Lower lobe of right lung (tissue), 2 donors: ENCODE data around the gene PABPN1L. TPM values are rescaled to one million over a fixed set of nuclear protein-coding genes. Genes with fewer than 3 reads are reported as not detected.

Source experiments
- ATAC-seq, 2 donors: fragments of 200-7000 bp; cut with Tn5 transposase; one replicate each; pipeline ENCODE4 v1.9.1; 2020 to 2022; ENCODE audit warnings: mild to moderate bottlenecking in 2 of 2, moderate library complexity in 2 of 2
- DNase-seq: peaks from one replicate; pipeline ENCODE4 v3.0.0-alpha.2; 2020
- H3K27ac ChIP-seq: fragments of 200-600 bp; one replicate; pipeline ENCODE4 v1.8.0; 2022
- H3K27me3 ChIP-seq: fragments of 200-600 bp; one replicate; pipeline ENCODE4 v1.8.0; 2022; ENCODE audit warnings: low read depth
- H3K36me3 ChIP-seq: fragments of 200-600 bp; one replicate; pipeline ENCODE4 v1.8.0; 2022; ENCODE audit warnings: mild to moderate bottlenecking
- H3K4me1 ChIP-seq: fragments of 200-600 bp; one replicate; pipeline ENCODE4 v1.8.0; 2022
- H3K4me3 ChIP-seq: fragments of 200-600 bp; one replicate; pipeline ENCODE4 v1.8.0; 2022; ENCODE audit warnings: mild to moderate bottlenecking
- H3K9me3 ChIP-seq: fragments of 200-600 bp; one replicate; pipeline ENCODE4 v1.8.0; 2022
- CTCF ChIP-seq: fragments of 200-600 bp; IDR thresholded peaks from one replicate; pipeline ENCODE4 v1.8.0; 2022; ENCODE audit warnings: antibody characterized with exemption, mild to moderate bottlenecking
- intact Hi-C: fragments of 100-400 bp; cut with DNase I; formaldehyde crosslinking; loops from one replicate; pipeline ENCODE4 v1.11.0; 2022
- total RNA-seq: library from RNA; stranded (reverse); fragmentation: NEBNext Ultra II Directional; extraction: Animal tissue kit (Norgen Biotek cat#: 25700); gene quantifications from one replicate; pipeline ENCODE4 v1.2.1, GENCODE V29; 2021
- donor health status: DM: no; HTN: yes; CAD: no; lungs with severe emphysema.

The PABPN1L gene
- total RNA-seq, 1 donor from 2014 or later = not detected

GRCh38 chr16:88837806-88838205 is 28.7 kb downstream of the PABPN1L start:
- Histone ChIP-seq H3K4me1 (no peaks in the 10 kb centered on the region), H3K27ac (no peak overlapping the region), H3K27me3 (no peaks in the 10 kb centered on the region), H3K36me3 (peaks cover 49% of the 10 kb centered on the region), H3K9me3 (no peaks in the 10 kb centered on the region), H3K4me3 (no peak overlapping the region)
- intact Hi-C loops = no loop called here
- no peak for TF ChIP-seq CTCF
- ATAC-seq (no peak), DNase-seq (no peak)

DNA sequence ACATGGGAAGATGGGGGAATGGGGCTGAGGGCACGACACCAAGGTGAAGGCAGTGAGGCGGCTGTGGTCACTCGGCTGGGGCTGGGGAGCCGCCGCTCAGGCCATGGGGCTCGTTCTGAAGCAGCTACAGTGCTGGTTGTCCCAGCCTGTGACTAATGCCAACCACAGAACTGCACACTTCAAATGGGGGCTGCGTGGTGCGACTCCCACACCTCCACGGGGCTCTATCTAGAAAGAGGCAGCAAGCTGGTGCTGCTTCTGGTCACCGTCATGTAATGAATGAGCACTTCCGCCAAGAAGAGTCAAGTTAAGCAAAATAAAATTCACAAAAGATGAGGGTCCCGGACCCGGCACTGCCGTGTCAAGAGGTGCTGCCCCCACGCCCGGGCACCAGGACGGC is 29.7 kb downstream of the PABPN1L start:
- ATAC-seq (no peak), DNase-seq (no peak)
- peaks cover 42% of the 10 kb centered on the region for H3K36me3 ChIP-seq
- intact Hi-C loops = no loop called here
- no peak for TF ChIP-seq CTCF
- H3K27ac ChIP-seq = no peak overlapping the region
- H3K27me3 ChIP-seq = no peaks in the 10 kb centered on the region
- no peak overlapping the region for H3K4me3 ChIP-seq
- H3K9me3 ChIP-seq = no peaks in the 10 kb centered on the region
- no peaks in the 10 kb centered on the region for H3K4me1 ChIP-seq

DNA sequence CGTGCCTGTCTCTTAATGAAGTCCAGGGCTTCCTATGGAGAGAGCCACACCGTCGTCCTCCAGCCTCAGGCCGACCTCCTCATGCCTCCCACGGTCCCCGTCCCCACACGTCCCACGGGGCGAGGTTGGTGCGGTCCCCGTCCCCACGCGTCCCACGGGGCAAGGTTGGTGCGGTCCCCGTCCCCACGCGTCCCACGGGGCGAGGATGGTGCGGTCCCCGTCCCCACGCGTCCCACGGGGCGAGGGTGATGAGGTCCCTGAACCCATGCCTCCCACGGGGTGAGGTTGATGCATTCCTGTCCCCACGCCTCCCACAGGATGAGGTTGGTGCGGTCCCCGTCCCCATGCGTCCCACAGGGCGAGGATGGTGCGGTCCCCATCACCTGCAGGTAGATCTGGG is 30.6 kb downstream of the PABPN1L start:
- intact Hi-C loops = no loop called here
- Histone ChIP-seq H3K4me3 (no peak overlapping the region), H3K27ac (no peak overlapping the region), H3K27me3 (no peaks in the 10 kb centered on the region), H3K4me1 (no peaks in the 10 kb centered on the region), H3K36me3 (peaks cover 38% of the 10 kb centered on the region), H3K9me3 (no peaks in the 10 kb centered on the region)
- no peak for ATAC-seq
- TF ChIP-seq CTCF = no peak
- DNase-seq = no peak

DNA sequence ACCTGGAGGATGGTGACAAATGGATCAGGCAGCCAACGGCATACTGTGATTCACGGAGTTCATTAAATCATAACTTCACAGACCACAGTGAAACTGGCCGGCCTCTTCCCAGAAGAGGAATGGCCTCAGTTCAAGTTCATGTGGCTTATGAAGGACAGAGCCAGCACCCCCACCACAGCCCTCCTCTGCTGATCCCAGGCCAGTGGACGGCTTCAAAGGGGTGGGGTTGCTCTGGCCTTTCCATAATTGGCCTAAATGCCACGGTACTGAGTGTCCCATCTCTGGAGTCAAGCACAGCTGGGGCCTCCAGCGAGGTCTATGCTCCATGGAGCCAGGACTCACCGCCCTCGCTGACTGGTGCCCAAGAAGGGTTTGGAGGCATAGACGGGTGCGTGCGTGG is 31.1 kb downstream of the PABPN1L start:
- H3K9me3 ChIP-seq = no peaks in the 10 kb centered on the region
- DNase-seq (no peak), ATAC-seq (no peak)
- H3K36me3 ChIP-seq = peaks cover 34% of the 10 kb centered on the region
- no peak for TF ChIP-seq CTCF
- intact Hi-C loops = no loop called here
- H3K4me3 ChIP-seq = no peak overlapping the region
- H3K27me3 ChIP-seq = no peaks in the 10 kb centered on the region
- no peaks in the 10 kb centered on the region for H3K4me1 ChIP-seq
- H3K27ac ChIP-seq = no peak overlapping the region

- DNase-seq (no peak), ATAC-seq (no peak)
- Histone ChIP-seq H3K4me3 (no peak overlapping the region), H3K27me3 (no peaks in the 10 kb centered on the region), H3K9me3 (no peaks in the 10 kb centered on the region), H3K27ac (no peak overlapping the region), H3K4me1 (no peaks in the 10 kb centered on the region), H3K36me3 (peaks cover 27% of the 10 kb centered on the region)
- intact Hi-C loops = no loop called here
- no peak for TF ChIP-seq CTCF
Observed at GRCh38 chr16:88834670-88835069, 31.8 kb downstream of the PABPN1L start.

GRCh38 chr16:88833086-88833485 is 33.4 kb downstream of the PABPN1L start:
- intact Hi-C loops = no loop called here
- DNase-seq = no peak
- ATAC-seq = no peak
- Histone ChIP-seq H3K27ac (no peak overlapping the region), H3K36me3 (peaks cover 19% of the 10 kb centered on the region), H3K27me3 (no peaks in the 10 kb centered on the region), H3K4me1 (no peaks in the 10 kb centered on the region), H3K9me3 (no peaks in the 10 kb centered on the region), H3K4me3 (no peak overlapping the region)
- TF ChIP-seq CTCF = no peak
